Glutamatergic neuron (in vitro differentiated cells): ENCODE measurements around the gene KCNMA1. TPM values are rescaled to one million over a fixed set of nuclear protein-coding genes. Genes with fewer than 3 reads are reported as not detected.

Experiments
- DNase-seq: peaks from one replicate; pipeline ENCODE4 v3.0.0; 2022
- H3K27ac Mint-ChIP-seq: one replicate; pipeline ENCODE4 v1.8.0; 2020; ENCODE audit warnings: mild to moderate bottlenecking, mixed read lengths, inconsistent platforms; ENCODE audit not compliant: unreplicated experiment
- H3K27me3 Mint-ChIP-seq: one replicate; pipeline ENCODE4 v1.8.0; 2020; ENCODE audit warnings: mild to moderate bottlenecking, moderate library complexity, mixed read lengths, inconsistent platforms; ENCODE audit not compliant: unreplicated experiment
- H3K36me3 Mint-ChIP-seq: one replicate; pipeline ENCODE4 v1.8.0; 2020; ENCODE audit warnings: mild to moderate bottlenecking, mixed read lengths, inconsistent platforms; ENCODE audit not compliant: unreplicated experiment
- H3K4me1 Mint-ChIP-seq: one replicate; pipeline ENCODE4 v1.8.0; 2020; ENCODE audit warnings: mild to moderate bottlenecking, low read depth, mixed read lengths, inconsistent platforms; ENCODE audit not compliant: unreplicated experiment
- H3K4me3 Mint-ChIP-seq: one replicate; pipeline ENCODE4 v1.8.0; 2020; ENCODE audit warnings: mild to moderate bottlenecking, mixed read lengths, inconsistent platforms; ENCODE audit not compliant: unreplicated experiment
- H3K9me3 Mint-ChIP-seq: one replicate; pipeline ENCODE4 v1.8.0; 2020; ENCODE audit warnings: mild to moderate bottlenecking, moderate library complexity, mixed read lengths, inconsistent platforms; ENCODE audit not compliant: unreplicated experiment
- total RNA-seq: library from RNA; stranded (reverse); fragmentation: NEBNext Ultra II Directional; extraction: Animal tissue kit (Norgen Biotek cat#: 25700); gene quantifications from one replicate; pipeline ENCODE4 v1.2.1, GENCODE V29; 2021; ENCODE audit not compliant: unreplicated experiment
- TF ChIP-seq, protein P1 (sequence below): fragments of 200-600 bp; sonication (generic); IDR thresholded peaks from one replicate; pipeline ENCODE4 v1.5.0; 2021; ENCODE audit not compliant: partially characterized antibody, unreplicated experiment

The KCNMA1 gene
- total RNA-seq, 1 donor from 2014 or later, result 3.2 TPM

DNA sequence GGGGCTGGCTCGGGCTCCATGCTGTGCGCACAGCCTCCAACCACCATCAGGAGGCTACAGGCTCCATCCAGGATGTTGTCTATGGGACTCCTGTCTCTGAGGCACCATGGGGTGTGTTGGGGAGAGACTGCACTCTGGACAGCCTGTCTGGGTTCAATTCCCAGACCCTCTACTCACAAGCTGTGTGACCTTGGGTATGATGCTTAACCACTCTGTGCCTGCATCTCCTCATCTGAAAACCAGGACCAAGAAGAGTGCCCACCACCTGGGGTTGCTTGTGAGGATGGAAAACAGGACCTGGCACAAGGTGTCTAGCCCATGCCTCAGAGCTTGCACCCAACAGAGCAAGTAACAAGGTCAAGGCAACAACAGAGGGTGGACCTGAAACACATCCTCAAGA lies 109.8 kb downstream of the KCNMA1 start:
- H3K36me3 Mint-ChIP-seq, result no peaks in the 10 kb centered on the region
- H3K4me3 Mint-ChIP-seq, result no peak overlapping the region
- no peak overlapping the region for H3K27ac Mint-ChIP-seq
- peaks cover 10% of the 10 kb centered on the region for H3K27me3 Mint-ChIP-seq
- peaks cover 12% of the 10 kb centered on the region for H3K4me1 Mint-ChIP-seq
- DNase-seq, result no peak
- TF ChIP-seq, protein P1, sequence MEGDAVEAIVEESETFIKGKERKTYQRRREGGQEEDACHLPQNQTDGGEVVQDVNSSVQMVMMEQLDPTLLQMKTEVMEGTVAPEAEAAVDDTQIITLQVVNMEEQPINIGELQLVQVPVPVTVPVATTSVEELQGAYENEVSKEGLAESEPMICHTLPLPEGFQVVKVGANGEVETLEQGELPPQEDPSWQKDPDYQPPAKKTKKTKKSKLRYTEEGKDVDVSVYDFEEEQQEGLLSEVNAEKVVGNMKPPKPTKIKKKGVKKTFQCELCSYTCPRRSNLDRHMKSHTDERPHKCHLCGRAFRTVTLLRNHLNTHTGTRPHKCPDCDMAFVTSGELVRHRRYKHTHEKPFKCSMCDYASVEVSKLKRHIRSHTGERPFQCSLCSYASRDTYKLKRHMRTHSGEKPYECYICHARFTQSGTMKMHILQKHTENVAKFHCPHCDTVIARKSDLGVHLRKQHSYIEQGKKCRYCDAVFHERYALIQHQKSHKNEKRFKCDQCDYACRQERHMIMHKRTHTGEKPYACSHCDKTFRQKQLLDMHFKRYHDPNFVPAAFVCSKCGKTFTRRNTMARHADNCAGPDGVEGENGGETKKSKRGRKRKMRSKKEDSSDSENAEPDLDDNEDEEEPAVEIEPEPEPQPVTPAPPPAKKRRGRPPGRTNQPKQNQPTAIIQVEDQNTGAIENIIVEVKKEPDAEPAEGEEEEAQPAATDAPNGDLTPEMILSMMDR, result no peak
- H3K9me3 Mint-ChIP-seq, result no peaks in the 10 kb centered on the region

GRCh38 chr10:77526868-77527617 lies 110.6 kb downstream of the KCNMA1 start:
- H3K36me3 Mint-ChIP-seq, result no peaks in the 10 kb centered on the region
- H3K4me1 Mint-ChIP-seq, result peaks cover 12% of the 10 kb centered on the region
- TF ChIP-seq, protein P1, result no peak
- H3K4me3 Mint-ChIP-seq, result no peak overlapping the region
- no peak for DNase-seq
- H3K27ac Mint-ChIP-seq, result no peak overlapping the region
- H3K27me3 Mint-ChIP-seq, result peaks cover 8% of the 10 kb centered on the region
- H3K9me3 Mint-ChIP-seq, result no peaks in the 10 kb centered on the region

DNA sequence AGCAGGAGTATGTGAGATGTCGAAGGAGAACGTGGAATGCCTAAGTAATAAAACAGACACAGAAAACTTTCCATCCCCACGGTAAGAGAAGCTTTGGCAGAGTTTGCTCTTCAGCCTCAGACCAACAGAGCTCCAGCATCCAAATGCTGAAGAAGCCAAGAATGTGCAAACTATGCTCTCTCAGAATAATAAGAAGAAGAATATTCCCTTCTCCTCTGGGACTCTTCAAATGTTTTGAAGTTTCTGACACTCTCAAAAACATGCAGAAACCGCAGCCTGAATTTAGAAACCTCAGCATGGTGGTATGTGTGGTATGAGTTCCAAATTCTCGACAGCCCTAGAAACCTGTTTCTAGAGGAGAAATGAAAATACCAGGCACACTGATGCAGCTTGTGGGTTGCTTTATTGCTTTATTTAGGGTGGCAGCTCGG lies 113.3 kb downstream of the KCNMA1 start:
- Mint-ChIP-seq H3K27me3 (peaks cover 3% of the 10 kb centered on the region), H3K4me1 (peaks cover 4% of the 10 kb centered on the region), H3K9me3 (no peaks in the 10 kb centered on the region), H3K27ac (no peak overlapping the region), H3K36me3 (no peaks in the 10 kb centered on the region), H3K4me3 (no peak overlapping the region)
- TF ChIP-seq, protein P1, result no peak
- DNase-seq, result no peak

DNA sequence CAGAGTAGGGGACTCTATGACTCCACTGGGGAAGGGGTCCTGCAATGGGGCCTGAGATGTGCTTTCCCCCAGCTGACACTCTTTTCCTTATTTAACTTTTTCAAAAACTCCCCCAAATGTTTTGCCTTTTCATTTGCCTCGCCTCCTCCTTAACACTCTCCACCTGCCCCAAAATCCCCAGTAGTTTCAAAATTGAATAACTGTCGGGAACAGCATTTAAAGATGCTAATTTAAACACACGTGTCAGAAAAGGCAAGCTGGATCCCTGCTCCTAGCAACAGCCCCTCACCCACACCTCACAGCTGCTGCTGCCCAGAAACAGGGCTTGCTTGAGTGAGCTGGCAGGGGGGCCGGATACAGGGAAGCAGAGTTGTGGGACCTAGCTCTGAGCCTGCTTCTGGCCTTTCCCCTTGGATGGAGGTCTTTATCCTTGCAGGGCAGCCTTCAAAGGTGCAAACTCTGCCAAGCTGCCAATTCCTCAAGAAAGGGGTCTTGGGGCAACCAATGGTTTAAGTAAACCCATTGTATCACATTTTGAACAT lies 115.3 kb downstream of the KCNMA1 start:
- H3K36me3 Mint-ChIP-seq, result no peaks in the 10 kb centered on the region
- no peak overlapping the region for H3K4me3 Mint-ChIP-seq
- no peaks in the 10 kb centered on the region for H3K27me3 Mint-ChIP-seq
- TF ChIP-seq, protein P1, result no peak
- peaks cover 3% of the 10 kb centered on the region for H3K4me1 Mint-ChIP-seq
- DNase-seq, result no peak
- H3K9me3 Mint-ChIP-seq, result no peaks in the 10 kb centered on the region
- H3K27ac Mint-ChIP-seq, result no peak overlapping the region

DNA sequence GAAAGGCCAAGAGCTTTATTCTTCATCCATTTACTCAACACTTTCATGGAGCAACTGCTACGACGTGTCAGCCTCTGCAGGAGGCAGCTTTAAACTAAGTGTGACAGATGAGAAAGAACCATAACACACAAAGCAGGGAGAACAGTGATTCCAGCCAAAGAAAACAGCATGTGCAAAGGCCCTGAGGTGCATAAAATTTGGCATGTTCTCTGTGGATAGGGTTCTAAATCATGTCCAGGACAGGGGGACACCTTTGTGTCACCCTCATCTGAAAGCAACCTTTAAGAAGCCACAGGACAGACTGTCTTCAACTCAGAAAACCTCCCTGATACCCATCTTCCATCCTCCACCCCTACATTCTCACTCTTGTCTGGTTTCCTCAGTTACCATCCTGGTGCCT lies 116.6 kb downstream of the KCNMA1 start:
- Mint-ChIP-seq H3K27ac (no peak overlapping the region), H3K9me3 (peaks cover 3% of the 10 kb centered on the region), H3K27me3 (no peaks in the 10 kb centered on the region), H3K36me3 (no peaks in the 10 kb centered on the region), H3K4me3 (no peak overlapping the region), H3K4me1 (peaks cover 4% of the 10 kb centered on the region)
- TF ChIP-seq, protein P1, result no peak
- DNase-seq, result no peak
